GM18508 (cell line): ENCODE measurements around the gene ANGEL1.

Experiments used
- ATAC-seq: cut with Tn5 transposase; IDR thresholded peaks from one replicate; pipeline ENCODE4 v1.9.1; 2021; ENCODE audit warnings: moderate number of reproducible peaks; ENCODE audit not compliant: insufficient read depth, unreplicated experiment

The ANGEL1 gene, protein sequence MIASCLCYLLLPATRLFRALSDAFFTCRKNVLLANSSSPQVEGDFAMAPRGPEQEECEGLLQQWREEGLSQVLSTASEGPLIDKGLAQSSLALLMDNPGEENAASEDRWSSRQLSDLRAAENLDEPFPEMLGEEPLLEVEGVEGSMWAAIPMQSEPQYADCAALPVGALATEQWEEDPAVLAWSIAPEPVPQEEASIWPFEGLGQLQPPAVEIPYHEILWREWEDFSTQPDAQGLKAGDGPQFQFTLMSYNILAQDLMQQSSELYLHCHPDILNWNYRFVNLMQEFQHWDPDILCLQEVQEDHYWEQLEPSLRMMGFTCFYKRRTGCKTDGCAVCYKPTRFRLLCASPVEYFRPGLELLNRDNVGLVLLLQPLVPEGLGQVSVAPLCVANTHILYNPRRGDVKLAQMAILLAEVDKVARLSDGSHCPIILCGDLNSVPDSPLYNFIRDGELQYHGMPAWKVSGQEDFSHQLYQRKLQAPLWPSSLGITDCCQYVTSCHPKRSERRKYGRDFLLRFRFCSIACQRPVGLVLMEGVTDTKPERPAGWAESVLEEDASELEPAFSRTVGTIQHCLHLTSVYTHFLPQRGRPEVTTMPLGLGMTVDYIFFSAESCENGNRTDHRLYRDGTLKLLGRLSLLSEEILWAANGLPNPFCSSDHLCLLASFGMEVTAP

DNA sequence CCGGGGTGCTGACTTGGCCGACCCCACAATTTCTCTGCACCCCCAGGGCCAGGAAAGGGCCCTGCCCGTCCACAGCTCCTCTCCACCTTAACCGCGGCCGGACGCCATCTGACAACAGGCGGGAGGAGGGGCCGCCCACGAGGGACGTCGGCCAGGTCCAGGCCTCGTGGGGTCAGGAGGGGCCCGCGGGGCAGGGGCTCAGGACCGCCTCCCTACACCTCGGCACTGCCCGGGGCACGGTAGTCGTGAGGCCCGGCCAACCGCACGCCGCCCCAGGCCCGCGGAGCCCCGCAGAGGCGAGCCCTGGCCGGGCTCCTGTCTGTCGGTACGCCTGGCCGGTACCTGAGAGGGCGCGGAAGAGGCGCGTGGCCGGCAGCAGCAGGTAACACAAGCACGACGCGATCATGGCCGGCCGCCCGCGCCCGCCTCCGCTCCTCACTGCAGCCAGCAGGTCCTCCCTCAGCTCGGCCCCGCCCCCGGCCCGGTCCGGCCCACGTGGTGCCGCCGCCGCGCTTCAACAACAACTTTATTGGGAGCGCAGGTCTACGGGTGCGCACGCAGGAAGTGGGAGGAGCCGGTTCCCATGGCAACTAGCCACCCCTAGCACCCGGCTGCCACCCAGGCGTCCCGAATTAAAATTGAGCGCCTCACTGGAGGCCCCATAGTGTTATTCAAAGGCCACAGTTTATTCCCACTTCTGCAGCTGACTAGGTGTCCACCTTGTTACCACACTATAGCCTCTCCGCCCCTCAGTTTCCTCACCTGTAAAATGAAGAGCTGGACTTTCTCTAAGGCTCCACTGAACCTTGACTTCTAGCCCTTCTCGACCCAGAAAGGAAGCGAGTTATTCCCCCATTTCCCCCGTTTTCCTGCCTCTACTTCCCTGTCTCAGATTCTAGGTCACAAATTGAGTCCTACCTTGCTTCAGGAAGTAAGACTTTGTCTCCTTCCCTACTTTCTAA lies at the start of gene ANGEL1:
TSS of gene ANGEL1 (minus strand) at position 461 of the 962 bp plus-strand sequence. CDS start at position 406, 55 bp downstream.
- no peak for ATAC-seq

DNA sequence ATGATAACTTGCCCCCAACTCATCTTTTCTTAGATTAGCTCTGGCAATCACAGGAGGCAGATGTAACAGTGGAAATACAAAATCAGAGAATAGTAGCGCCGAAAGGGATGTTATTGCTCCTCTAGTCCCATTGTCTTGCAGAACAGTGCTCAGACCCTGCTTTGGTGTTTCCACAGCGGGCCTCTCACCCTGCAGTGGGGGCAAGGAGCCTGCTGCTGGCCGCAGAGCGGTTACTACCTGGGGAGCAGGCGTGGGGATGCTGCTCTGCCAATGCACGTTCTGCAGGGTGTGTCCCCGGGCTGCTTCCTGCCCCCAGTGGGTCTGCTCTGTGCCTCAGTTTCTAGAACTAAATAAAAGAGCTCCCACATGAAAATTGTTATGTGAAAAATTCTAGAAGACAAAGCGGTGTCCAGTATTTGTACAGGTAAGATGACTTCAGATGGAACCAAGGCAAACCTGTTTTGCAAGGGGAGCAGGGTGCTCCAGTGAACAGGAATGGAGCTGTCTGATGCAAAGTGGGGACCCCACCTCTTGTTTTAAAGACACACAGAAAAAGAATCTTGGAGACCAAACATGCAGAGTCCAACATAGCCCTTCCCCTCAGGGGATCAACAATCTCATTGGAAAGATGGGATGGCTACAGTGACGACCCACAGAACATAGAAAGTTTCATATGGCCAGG lies 49.0 kb upstream of the ANGEL1 start:
- no peak for ATAC-seq

DNA sequence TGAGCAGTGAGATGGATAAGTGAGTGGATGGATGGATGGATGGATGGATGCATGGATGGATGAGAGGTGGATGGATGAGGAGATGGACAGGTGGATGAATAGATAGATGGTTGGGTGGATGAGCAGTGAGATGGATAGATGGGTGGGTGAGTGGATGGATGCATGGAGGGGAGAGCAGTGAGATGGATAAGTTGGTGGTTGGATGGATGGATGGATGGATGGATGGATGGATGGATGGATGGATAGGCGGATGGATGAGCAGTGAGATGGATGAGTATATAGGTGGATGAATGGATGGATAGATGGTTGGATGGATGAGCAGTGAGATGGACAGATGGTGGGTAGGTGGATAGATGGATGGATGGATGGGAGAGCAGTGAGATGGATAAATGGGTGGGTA lies 44.1 kb upstream of the ANGEL1 start:
- ATAC-seq, result no peak

DNA sequence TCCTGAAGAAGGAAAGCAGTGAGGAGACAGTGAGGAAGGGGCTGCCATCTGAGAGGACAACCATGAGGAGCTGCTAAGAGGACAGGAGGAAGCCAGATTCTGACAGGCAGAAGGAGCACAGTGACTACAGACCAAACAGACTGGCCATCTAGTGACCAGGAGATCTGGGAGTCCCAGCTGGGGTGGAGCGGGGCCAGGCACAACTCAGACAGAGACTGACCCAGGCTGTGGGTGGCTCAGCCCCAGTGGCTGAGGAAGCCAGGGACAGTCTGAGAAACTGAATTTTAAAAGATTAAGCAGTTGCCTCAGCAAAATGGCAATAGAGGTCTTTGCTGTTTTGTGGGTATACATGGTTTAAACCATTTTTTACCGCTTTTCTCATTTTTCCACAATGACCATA lies 42.4 kb upstream of the ANGEL1 start:
- ATAC-seq, result no peak

DNA sequence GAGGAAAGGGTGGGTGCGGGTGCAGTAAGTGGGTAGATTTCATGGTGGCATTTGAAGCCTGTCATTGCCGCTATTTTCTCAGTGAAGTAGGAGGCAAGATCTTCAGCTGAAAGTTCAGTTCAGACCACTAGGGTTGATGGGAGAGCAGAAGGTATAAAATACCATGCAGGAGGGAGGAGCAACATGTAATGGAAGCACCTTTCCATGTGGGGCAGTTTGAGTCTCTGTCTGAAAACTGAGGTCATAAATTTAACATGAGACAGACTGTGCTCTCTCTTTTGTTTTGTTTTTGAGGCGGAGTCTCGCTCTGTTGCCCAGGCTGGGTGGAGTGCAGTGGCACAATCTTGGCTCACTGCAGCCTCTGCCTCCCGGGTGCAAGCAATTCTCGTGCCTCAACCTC lies 36.2 kb upstream of the ANGEL1 start:
- ATAC-seq, result no peak

DNA sequence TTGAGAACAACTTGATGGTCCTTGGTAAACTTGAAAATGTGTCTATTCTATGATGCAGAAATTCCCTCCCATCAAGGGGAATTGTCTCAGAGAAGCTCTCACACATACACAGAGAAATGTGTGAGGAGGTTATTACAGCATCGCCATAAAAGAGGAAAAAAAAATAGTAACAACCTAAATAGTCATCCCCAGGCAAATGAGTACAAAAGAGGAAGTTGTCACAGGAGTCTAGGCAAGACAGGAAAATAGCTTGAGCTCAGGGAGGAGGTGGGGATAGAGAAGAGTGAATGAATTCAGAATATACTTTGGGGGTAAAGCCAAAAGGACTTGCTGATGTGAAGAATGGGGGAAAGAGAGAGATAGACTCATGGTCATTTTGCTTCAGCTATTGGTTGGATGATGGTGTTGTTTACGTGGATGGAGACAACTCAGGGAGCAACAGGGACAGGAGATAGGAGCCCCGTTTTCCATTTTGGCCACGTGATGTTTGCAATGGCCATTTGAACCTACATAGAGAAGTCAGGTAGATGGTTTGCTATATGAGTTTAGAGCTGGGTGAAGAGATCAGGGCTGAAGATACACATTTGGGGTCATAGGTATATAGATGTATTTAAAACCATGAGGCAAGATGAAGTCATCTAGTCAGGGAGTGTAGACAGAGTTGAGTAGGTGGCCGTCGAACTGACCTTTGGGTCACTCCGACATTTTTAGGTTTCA lies 33.8 kb upstream of the ANGEL1 start:
- no peak for ATAC-seq

DNA sequence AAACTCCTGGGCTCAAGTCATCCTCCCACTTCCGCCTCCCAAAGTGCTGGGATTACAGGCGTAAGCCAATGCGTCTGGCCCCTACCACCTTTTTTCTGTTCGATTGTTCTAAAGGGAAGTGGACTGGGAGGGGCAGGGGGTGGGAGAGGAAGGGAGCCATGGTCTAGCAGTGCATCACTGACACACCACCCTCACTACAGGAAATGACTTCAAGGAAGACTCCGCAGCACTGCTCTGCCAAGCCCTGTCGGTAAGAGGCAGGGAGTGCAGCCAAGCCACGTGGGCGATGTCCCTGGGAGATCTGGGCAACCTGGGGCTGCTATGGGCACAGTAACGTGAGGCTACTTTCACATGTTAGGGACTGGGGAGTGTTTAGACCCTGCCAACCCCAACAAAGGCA lies 31.5 kb upstream of the ANGEL1 start:
- no peak for ATAC-seq

DNA sequence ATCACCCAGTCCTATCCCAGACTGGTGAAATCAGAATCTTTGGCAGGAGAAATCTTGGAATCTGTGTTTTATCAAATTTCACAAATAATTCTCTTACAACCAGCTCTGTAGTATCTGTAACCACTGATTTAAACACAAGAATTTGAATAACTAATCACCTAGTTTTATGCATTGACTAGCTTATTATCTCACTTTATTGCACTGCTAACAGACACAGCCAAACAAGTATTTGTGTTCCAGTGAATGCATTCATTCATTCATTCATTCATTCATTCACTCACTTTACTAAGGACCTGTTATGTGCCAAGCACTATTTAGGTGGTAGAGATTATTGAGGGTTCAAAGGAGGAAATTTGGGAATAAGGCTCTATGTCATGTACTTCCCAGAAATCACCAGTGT lies 29.7 kb upstream of the ANGEL1 start:
- no peak for ATAC-seq

DNA sequence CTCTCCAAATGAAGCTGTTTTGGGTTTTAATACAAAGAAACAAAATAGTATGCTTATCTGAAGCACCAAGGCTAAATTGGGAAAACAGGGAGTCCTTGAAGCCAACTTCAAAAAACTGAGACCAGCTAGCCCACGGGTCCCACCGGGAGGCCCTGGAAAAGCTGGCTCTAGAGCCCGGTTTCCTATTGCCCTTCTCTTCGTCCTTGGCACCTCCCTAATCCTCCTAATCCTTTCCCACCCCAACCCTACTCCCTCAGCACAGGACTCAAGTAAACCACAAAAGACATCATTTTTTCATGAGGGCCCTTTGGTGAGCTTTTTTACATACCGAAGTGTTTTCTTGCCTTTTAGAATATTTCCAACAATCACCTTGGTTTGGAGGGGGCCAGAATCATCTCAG lies 24.8 kb upstream of the ANGEL1 start:
- ATAC-seq, result no peak

DNA sequence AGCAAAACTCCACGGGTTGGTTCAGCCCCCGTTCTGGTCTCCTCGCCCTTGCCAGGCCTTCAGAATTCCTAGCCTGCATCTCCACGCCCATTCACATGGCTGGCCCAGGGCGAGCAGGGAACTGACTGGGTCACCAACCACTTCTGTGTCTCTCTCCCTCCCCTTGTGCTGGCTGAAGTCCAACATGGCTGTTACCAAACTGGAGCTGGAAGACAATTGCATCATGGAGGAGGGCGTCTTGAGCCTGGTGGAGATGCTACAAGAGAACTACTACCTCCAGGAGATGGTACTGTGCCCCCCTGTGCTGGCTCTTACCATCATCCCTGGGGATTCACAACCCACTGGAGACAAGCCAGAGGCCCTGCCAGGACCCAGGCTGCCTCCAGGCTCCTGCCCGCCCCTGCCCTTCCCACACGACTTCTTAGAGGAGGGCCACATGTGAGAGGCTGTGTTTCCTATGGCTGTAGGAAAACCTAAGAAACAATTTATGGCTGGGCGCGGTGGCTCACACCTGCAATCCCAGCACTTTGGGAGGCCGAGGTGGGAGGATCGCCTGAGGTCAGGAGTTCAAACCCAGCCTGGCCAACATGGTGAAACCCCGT lies 23.4 kb upstream of the ANGEL1 start:
- ATAC-seq, result no peak

DNA sequence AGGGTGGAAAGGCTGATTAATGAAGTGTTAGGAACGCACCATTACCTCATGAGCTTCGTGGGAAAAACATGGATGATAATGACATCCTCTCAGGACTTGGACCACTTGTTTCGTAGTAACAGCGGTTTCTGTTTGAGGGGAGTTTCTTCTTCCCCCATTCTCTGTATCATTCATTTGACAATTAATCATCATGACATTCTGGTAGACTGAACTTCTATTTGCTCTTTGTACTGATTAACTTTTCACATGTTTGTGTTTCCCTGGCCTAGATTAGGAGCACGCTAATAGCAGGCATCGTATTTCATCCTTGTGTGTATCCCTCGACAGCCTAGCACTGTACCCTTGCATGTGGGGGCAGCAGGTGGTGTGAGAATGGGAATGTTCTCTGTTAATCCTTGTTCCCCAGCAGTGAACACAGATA lies 21.6 kb upstream of the ANGEL1 start:
- ATAC-seq, result no peak

DNA sequence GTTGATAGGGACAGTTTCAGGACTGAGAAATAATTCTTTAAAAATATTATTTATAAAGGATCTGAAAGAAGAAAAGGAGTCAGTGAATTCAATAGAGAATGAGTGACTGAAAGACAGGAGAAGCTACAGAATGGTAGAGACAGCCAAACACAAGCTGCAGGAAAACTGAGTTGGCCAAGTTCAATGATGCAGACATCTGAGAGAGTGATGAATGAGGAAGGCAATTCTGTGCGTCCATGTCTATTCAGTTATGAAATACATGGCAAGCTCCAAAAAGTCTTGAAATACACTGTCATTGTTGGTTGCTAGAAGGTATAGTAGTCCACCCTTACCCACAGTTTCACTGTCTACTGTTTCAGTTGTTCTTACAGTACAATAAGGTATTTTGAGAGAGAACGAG lies 20.3 kb upstream of the ANGEL1 start:
- no peak for ATAC-seq

DNA sequence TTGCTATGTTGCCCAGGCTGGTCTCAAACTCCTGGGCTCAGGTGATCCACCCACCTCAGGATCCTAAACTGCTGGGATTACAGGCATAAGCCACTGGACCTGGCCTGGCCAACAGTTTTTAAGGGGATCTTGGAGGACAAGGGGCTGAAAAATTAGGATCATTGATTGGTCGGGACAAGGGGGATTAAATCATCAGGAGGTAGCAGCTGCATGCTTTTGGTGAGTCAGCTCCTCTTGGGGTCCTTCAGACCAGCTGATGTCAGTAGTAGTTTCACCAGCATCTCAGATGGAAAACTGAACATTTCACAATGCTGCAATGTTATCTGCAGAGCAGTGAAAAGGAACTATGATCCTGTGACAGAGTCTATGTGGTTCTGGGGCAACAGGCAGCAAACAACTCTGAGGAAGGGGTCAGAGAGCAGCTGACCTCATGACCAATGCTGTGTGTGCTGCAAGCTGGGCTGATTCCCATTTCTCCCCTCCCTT lies 19.9 kb upstream of the ANGEL1 start:
- no peak for ATAC-seq

DNA sequence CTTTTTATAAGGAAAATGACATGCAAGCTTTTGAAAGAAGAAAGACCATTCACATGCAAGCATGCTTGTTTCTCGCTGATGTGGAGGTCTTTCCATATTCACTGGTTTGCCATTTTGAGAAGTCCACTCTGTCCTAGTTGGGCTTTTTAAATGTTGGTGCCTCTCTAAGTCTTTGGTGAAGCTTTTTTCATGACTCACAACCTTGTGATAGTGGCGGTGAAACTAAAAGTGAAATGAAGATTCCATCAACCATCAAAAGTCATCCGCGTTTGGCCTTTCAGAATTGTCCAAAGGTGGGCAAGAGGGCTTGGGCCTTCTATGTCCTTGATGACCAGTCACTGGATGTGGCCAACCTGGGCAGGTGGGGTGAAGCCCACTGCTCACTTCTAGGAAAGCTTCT lies 17.9 kb upstream of the ANGEL1 start:
- ATAC-seq, result no peak

DNA sequence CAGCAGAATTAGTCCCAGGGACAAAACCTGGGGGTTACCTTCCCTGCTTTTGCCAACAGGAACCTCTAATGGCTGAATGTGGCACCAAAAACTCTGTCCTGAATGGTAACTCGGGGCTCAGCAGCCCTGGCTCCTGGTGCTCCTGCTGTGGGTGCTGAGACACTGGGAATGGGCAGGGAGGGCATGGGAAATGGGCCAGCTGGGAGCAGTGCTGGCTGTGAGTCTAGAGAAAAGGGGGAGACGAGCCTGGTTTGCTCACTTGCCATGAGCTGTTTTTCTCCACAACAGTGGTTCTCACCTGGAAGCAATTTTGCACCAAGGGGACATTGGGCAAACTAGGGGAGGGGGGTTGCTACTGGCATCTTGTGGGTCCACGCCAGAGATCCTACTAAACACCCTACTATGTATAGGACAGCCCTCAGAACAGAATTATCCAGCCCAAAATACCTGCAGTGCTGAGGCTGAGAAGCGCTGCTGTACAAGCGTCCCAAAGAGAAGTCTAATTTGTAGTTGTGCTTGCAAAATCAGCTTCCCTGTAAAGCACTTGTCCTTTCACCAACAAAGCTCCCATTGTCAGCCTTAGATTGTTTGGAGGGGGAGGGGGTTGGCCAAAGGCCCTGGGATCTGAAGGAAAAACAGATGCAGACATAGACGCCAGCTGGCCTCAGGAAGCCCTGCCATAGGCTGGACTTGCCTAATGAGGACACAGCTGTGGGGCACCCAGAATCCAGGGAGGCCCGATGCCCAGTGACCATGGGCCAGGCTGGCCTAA lies 17.2 kb upstream of the ANGEL1 start:
- no peak for ATAC-seq

DNA sequence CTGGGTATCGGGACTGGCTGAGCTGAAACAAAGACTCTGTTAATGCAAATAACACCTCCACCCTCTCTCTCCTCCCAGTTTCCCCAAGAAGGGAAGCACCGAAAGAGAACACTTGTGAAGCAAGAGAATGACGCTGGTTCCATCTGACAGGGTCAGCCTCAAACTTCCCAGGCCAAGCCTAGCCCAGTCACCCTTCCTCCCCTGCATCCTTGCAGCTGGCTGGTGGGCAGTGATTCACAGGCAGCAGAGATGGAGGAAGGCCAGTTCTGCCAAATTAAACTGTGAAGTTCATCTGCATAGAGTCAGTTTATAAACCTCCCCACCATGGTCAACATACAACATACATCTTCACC lies 16.3 kb upstream of the ANGEL1 start:
- no peak for ATAC-seq

DNA sequence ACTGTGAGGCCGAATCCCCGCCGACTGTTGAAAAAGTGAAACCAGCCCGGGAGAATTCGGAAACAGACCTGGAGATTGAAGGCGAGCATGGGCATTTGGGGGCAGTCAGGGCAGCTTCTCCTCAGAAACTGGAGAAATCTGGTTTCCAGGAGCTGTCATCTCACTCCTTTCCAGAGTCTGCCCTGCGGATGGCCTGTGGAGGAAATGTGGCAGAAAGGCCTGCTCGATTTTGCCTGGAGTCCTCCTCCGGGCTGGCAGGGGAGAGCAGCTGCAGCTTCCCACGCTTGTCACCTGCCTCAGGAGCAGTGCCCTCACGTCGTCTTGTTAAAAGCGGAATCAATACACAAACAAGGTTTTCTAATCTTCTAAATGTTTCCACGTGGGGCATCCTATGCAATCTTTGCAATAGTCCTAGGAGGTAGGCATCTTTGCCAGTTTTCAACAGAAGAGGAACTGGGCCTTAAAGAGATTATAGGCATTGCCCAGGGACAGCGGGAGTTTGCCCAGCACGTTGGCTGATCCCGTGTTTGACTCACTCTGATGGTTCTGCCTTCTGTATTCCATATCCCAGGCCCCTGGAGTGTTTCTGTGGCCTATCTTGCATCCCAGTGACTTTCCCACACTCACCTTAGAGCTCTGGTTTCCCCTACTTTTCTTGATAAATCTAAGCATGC lies 15.8 kb upstream of the ANGEL1 start:
- ATAC-seq, result no peak
